Ramos (cell line): ENCODE measurements around the gene COL3A1.

Source experiments
- in situ Hi-C: fragments of 300-500 bp; cut with MboI; formaldehyde crosslinking; loops from one replicate; pipeline ENCODE4 v1.14.3; 2022; ENCODE audit warnings: low sequenced_read_pairs; ENCODE audit not compliant: unreplicated experiment

The COL3A1 gene

DNA sequence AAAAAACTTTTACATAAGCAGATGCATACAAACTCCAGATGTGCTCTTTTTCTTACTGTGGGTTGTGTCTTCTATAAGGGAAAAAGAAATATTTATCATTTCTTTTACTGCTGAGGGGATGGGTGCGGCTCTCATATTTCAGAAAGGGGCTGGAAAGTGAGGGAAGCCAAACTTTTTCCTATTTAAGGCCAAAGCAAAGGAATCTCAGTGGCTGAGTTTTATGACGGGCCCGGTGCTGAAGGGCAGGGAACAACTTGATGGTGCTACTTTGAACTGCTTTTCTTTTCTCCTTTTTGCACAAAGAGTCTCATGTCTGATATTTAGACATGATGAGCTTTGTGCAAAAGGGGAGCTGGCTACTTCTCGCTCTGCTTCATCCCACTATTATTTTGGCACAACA is at the start of gene COL3A1:
COL3A1 (plus strand) TSS at position 210 of the 400 bp plus-strand sequence; CDS start at position 327, 117 bp downstream.
- in situ Hi-C loops, result no loop called here

DNA sequence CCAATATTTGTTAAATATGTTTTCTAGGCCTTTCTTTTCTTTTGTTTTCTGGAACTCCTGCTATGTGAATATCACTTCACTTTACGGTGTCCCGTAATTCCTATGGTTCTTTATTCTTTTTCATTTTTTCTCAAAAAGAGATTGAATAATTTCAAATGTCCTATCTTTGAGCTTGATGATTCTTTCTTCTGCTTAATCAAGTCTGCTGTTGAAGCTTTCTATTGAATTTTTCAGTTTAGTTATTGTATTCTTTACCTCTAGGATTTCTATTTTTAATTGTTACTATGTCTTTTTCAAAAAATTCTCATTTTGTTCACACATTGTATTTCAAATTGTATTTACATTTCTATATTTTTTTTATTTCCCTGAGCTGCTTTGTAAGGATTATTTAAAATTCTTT is 45.5 kb upstream of the COL3A1 start:
- in situ Hi-C loops, result no loop called here

DNA sequence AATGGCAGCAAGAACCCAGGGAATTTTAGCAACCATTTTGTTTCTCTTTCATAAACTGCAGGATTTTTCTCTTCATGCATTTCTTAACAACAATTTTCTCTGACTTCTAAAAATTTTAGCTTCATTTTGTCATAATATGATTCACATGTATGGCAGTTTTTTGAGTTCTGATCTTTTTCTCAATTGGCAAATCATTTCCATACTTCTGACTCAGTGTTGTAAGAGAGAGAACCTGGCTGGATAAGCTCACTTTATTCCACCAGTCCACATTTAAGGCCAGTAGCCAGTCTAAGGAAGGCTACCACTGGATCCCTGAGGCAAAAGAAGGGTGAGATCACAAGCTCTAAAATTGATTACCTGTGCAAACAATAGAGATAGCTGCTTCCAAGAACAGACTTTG is 42.8 kb upstream of the COL3A1 start:
- in situ Hi-C loops, result no loop called here

DNA sequence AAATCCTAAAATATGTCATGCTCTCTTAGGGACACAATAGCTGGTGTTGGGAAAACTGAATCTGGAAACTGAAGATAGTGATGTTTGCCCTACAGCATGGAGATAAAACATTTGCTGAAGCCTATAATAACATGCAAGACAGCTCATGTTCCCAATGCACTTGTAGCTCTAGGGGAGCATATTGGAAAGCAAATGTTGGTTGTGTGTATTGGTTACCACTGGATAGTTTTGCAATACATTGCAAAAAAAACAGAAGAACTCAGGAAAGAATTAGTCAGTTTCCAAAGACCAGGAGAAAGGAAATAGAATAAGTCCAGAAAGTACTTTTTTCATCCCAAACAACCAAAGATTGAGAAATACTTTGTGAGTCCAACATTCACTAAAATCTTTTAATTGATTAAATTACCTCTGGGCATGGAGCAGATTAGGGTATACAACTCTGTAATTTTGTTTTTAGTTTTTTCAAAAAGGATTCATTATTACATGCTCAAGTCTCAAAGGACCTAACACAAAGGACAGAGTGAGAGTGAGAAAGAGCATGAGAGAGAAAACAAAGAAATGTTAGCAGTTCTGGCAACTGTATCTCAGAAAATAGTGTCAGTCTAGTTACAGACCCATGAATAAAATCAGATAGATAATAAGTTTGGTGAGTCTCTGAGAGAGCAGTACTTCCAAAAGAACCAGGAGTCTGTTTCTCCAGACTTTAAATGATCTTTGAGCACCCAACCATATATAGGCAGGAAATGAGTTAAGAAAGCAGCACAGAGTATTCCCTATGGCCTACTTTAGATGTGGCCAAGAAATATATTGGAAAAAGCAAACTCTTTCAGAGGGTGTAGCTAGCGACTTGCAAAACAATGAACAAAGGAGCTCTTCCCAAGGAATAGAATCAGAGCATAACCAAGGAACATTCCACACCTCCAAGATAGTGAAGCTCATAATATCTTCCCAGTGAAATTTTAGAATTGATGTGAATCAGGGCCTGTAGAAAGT is 36.6 kb upstream of the COL3A1 start:
- in situ Hi-C loops, result no loop called here

DNA sequence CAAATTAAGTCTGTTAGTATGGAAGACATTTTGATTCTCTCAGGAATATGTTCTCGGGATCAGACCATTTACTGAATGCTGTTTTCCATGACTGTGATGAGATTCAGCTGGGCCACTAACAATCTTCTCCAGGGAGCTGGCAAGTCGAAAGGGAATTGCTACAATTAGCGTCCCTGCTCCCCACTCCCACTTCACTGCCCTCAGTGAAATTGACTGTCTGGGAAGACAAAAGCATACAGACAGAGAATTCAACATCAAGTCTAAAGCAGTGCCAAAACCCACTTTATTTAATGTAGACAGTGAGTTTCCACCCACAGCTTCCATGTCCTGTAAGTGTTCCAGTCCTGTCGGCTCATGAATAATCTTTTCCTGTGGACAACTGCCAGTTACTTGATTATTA is 34.0 kb upstream of the COL3A1 start:
- in situ Hi-C loops, result no loop called here

DNA sequence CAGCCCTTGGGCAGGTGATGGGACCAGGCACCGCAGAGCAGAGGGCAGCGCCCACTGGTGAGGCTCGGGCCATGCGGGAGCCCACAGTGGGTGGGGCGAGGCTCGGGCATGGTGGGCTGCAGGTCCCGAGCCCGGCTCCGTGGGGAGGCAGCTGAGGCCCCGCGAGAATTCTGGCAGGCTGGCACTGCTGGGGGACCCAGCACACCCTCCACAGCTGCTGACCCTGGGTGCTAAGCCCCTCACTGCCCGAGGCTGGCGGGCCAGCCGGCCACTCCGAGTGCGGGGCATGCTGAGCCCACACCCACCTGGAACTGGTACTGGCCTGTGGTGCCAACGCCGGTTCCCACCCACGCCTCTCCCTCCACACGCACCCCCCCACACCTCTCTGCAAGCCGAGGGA is 29.7 kb upstream of the COL3A1 start:
- in situ Hi-C loops, result no loop called here

DNA sequence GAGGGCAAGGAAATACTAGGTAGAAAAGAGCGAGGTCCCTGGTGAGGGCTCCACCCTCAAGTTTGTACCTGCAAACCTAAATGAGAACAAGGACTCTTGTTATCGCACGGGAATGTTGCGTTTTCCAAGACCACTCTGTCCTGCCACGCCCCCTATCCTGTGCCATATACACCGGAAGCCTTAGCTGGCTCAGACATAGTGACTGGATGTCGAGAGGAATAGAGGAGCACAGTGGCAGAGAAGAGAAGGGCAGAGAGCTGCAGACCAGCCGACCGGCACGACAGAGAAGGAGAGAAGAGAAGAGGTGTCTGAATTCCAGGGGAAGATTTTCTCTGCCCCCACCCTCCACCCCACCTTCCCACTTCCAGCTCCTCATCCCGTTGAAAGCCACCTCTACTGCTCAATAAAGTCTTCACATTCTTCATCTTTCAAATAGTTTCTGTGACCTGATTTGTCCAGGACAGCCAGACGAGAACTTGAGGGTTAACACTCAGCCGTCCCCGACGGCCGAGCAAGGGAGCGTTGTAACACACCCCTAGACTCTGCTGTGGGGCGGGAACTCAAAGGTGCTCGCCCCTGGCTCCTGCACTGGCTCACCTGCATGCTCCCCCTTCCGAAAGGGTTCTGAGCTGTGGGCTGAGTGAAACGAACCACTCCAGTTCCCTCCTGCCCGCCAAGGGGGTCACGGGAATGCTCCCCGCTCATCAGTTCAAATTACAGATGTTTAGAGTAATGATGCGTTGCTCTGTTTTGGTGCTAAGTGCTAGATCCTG is 24.9 kb upstream of the COL3A1 start:
- in situ Hi-C loops, result no loop called here

DNA sequence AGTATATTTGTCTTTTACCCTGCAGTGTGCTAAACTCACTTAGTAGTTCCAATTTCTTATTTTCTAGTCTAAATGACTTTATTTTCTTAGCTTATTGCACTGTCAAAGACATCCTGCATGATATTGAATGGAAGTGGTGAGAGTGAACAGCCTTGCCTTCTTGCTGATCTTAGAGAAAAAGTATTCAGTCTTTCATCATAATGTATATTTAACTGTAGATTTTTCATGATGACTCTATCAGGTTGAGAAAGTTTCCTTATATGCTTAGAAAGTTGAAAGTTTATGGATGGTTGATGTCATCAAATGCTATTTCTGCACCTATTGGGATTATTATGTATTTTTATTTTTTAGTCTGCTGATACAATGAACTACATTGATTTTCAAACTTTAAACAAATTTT is 21.3 kb upstream of the COL3A1 start:
- in situ Hi-C loops, result no loop called here

DNA sequence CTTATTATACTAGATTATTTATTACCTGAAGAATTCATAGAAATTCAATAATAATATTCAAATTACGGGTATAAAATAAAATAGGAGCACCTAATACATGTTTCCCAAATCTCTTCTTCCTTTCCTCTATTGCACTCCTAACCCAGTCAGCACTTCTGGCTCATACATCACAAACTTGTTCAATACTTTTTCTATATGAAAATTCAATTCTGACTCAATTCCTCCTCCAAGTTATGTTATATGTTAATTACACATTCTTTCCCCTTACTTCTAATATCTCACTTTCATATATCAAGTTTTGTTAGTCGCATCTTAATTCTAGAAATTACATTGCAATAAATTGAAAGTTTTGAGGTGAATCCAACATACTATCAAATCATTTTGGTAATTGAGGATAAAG is 17.9 kb upstream of the COL3A1 start:
- in situ Hi-C loops, result no loop called here

DNA sequence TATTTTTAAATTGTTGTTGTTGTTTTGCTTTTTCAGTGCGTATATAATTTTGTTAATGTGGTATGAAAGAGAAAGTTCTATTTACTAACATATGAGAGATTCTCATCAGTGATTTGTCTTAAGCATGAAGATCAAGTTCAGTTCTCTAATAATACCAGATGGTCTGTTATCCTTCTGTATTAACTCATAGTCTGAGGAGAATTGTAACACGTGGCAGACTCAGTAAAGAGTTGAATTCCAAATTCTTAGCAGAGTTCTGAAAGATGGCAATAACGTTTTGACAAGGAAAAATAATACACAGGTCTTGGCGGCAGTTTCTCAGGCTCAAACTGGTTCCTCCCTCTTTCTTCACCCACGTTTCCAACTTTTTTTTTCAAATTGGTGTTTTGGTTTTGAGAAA is 17.2 kb upstream of the COL3A1 start:
- in situ Hi-C loops, result no loop called here

DNA sequence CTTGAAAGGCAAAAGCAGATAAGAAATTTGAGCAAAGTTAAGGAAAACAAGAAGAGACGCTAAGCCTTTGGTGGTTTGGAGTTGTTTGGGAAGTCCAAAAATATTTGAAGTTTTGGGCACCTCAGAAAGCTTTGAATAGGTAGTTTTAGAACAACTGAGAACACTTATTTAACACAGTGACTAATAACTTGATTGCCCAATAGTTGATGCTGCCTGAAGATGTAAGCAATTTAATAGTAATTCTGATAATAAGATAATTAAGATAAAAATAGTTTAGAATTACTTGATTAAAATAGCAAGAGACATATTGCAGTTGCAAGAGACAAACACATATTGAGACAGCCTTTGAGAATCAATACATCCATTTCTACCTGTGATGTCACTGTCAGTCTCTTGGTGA is 16.5 kb upstream of the COL3A1 start:
- in situ Hi-C loops, result no loop called here

DNA sequence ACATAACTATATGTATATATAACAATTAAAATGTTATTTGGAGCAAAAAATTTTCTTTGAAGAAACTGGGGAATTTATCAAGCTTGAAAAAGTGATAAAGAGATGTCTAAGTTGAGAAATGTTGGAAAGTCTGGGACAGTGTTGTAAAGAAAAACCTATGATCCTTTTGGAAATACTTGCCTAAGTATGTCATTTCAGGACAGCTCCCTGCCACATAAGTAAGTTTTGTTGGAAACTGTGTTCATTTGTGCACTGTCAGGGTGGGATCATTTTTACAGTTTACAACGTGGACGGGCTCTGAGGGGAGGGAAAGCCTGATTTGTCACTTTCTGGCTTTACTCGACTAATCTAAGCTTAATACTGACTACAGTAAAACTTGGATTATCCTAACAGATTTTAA is 10.4 kb upstream of the COL3A1 start:
- in situ Hi-C loops, result no loop called here

DNA sequence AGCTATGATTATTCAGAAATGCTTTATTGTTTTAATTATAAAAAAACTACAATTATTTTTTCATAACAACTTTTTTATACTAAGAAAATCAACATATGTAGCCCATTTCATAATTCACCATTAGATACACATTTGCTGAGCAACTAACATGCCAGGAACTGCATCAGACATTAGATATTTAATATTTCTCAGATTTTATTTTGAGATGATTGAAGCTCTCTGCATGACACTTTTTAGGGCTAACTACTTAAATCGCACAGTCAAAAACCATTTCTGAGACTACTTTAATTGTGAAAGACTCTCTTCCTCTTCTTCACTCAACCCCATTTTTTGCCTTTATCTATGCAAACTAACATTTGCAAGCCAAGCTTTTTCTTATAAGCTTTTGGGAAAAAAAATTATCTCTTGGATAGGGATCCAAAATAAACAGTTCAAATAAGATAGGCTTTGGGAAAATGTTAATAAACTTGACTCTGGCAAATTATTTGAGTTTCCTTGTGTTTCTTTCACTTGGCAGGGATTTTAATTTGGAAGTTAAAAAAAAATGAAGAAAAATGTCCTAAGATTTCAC is 9.1 kb upstream of the COL3A1 start:
- in situ Hi-C loops, result no loop called here

DNA sequence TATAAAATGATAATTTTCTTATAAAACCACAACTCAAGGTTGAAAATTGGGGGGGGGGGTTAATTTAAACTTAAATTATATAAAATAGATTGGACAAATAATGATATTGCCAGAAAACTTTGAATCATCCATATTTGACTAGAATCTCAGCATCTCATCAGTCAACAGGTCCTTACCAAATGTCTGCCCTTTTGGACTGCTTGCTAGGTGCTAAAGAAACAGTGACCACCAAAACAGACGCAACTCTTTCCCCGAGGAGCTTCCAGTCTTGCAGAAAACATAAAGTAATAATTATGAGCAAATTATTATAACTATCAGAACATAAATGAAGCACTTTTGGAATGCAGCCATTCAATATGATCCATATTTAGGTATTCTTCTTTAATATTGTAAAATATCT is 8.6 kb upstream of the COL3A1 start:
- in situ Hi-C loops, result no loop called here

DNA sequence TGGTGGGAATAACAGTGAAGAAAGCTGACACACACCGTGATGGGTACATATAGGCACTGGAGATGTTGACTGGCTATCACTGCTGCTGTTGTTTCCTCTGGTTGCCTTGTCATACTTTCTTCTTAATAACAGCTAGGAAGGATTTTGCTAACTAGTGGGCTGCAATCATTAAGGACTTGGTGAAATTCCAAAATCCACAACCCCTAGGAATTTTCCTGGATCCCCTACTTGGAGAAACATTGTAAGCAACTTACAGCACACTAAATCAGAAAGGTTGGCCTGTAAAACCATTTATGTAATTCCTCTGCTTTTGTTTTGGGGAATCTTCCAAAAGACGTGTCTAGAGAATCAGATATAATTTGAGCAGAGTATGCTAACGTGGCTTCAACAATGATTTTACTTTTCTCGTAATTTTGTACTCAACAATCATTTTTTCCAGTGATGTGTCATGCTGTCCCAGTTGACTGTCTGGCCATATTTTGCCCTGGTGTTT is 8.0 kb upstream of the COL3A1 start:
- in situ Hi-C loops, result no loop called here

DNA sequence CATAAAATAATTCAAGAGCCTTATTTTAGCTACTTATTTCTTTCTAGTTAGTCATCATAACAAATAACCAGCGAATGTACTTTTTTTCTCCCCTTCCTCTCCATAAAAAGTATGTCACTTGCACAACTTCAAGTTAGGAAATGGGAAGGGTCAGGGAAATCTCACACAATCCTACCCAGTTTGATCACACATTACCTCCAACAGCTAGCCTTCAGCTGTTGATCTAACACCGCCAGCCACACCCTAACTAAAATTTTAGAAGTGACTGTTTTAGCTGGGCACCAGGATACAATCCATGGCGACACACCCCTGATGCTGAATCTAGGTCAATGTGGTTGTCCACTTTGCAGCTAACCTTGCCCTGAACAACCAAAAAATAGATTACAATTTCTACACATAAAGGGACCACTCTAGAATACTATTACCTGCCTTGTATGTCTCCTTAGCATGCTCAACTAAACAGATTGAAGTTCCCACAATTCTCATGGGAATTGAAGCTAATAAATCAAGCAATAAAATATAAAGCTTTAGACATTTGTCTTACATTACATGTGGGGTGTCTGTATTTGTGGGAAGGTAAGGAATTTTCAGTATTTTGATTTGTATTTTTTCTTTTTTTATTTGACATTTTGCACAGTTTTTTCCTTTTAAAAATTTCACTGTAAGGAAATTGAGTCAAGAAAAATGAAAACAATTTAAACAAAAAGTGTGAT is 7.3 kb upstream of the COL3A1 start:
- in situ Hi-C loops, result no loop called here

DNA sequence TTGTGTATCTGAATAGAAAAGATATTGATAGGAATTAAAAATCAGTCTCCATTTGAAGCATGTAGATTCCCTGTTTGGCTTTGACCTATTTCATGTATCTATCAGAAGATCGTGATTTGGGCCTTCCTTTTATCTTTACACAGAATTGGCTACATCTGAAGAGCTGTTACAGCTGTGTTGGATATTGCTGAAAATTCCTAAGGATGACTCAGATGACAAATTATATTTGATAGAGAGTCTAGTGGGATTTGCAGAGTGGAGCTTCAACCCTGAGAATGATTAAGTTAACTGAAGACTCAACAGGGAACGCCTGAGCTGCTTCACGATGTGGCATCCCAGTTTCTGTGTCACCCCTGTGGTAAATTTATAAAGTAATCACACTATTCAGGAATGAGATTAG is 4.9 kb upstream of the COL3A1 start:
- in situ Hi-C loops, result no loop called here

DNA sequence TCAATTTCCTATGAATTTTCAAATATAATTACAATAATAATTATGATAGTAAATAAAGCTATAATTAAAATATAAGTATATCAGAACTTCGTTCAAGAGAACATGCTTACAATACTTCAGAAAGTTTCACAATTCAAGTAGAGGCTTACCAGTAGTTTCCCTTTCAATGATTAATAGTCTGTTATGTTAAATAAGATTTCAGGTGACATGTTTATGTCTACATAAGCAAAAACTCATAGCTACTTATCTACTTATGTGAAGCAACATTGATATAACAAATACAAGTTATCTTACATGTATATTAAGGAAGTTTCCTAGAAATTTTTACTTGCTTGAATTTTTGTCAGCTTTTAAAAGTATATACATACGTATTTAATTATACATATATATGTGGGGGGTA is 4.5 kb upstream of the COL3A1 start:
- in situ Hi-C loops, result no loop called here

DNA sequence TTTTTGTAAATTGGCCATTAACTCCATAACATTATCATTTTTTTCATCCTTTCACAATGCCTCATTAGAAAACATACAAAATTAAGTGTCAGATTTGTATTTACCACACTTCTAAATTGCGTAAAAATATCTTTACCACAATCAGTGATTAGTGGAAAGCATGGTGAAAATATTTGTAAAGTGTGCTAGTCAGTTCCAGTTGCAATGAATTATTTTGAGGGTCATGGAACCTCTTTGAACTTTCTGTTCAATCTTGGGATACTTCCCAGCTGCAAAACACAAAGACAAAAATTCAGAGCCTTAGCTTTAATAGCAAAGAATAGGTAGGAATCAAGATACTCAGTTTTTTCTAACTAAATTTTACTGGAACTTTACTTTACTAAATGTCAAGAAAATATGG is 4.0 kb upstream of the COL3A1 start:
- in situ Hi-C loops, result no loop called here

DNA sequence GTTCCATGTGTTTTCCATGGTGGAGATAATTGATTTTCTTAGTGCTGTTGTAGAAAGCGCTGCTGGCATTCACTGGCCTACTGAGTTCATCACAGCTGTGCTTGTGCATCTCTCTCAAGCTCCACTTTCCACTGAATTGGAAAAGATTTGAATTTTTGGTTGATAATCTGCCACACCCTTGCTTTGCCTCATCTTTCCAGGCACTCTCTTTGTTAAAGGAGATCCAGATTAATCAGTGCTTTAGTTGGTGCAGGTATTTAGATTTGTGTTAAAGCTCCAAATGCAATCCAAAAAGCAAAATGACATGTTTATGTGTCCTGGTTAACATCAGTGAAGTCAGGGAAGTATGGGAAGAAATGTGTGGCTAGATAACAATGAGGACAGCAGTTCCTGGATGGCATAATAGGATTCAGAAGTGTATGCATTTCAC is 2.7 kb upstream of the COL3A1 start:
- in situ Hi-C loops, result no loop called here
